Activated CD4-positive, alpha-beta memory T cell treated with anti-CD3 and anti-CD28 coated beads for 36 hours (primary cell): ENCODE results near the gene RAB27A. TPM values are rescaled to one million over a fixed set of nuclear protein-coding genes. Genes with fewer than 3 reads are reported as not detected.

Experiments
- CTCF ChIA-PET: fragments of 350-600 bp; sonication (Branson Sonifier 250); formaldehyde crosslinking; loops from one replicate; lab custom pipeline; 2021; ENCODE audit warnings: antibody characterized with exemption, inconsistent platforms; lab: Charles Lee
- POLR2A ChIA-PET: fragments of 350-600 bp; sonication (Branson Sonifier 250); formaldehyde crosslinking; loops from one replicate; lab custom pipeline; 2021; ENCODE audit warnings: antibody characterized with exemption; lab: Charles Lee
- DNase-seq: peaks from one replicate; pipeline ENCODE4 v3.0.0-alpha.2; 2020
- H3K27ac Mint-ChIP-seq: one replicate; pipeline ENCODE4 v1.8.0; 2021; ENCODE audit warnings: mixed read lengths
- H3K27me3 Mint-ChIP-seq: one replicate; pipeline ENCODE4 v1.8.0; 2021; ENCODE audit warnings: mixed read lengths
- H3K36me3 Mint-ChIP-seq: one replicate; pipeline ENCODE4 v1.8.0; 2021; ENCODE audit warnings: mixed read lengths
- H3K4me1 Mint-ChIP-seq: one replicate; pipeline ENCODE4 v1.8.0; 2021; ENCODE audit warnings: low read depth, mixed read lengths
- H3K4me3 Mint-ChIP-seq: one replicate; pipeline ENCODE4 v1.8.0; 2021; ENCODE audit warnings: mild to moderate bottlenecking, mixed read lengths
- H3K9me3 Mint-ChIP-seq: one replicate; pipeline ENCODE4 v1.8.0; 2021; ENCODE audit warnings: mixed read lengths
- intact Hi-C: fragments of 100-400 bp; cut with micrococcal nuclease; formaldehyde crosslinking; loops from one replicate; pipeline ENCODE4 v1.15.1; 2023
- total RNA-seq, 2 experiments: library from RNA; stranded (reverse); gene quantifications; one replicate each; pipeline ENCODE4 v1.2.3, GENCODE V29; 2021

Gene RAB27A
- total RNA-seq, 2 experiments from 2014 or later: 216 to 217 TPM

DNA sequence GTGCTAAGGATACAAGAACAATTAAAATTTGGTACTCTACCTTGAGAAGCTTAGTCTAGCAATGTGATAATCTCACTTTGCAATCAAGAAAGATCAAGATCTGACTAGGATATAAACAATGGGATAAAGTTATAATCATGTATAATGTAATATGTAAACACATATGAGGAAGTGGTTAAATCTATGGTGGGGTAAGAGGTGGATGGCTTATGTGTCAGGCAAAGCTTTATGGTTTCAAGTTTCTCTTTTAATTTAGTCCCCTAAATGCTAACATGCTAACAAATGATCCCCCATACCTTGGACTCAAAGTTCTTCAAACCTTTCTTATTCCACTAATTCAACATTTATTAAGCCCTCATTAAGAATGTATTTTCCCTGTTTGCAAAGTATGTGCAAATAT lies 95.4 kb downstream of the RAB27A start:
- Mint-ChIP-seq H3K27ac (peak overlapping the region; percentile 57), H3K4me1 (peaks cover 27% of the 10 kb centered on the region), H3K27me3 (no peaks in the 10 kb centered on the region), H3K4me3 (no peak overlapping the region), H3K9me3 (peaks cover 6% of the 10 kb centered on the region), H3K36me3 (peaks cover 35% of the 10 kb centered on the region)
- no peak for DNase-seq
- ChIA-PET CTCF (interaction anchor here (2.5 kb wide), 1 partner anchor 97 kb away, joined by 8 read pairs; no protein-coding TSS in a partner anchor), POLR2A (interaction anchor here (1.0 to 1.9 kb wide), 2 partner anchors 27 to 76 kb away, joined by 3 to 4 read pairs; no protein-coding TSS in a partner anchor)
- intact Hi-C loops: no loop called here

DNA sequence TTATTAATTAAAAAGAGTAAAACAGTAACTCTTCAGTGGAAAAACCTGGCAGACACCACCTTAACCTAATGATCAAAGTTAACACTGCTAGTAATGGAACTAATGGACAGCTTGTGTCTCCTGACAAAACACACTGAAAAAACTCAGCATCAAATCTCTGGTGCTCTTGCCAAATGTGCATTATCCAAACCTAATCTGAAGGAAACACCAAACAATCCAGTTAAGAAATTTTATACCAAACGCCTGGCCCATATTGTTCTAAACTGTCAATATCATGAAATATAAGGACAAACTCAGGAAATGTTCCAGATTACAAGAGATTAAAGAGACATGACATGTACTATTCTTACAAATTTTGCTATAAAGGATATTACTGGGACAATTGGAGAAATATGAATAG lies 103.3 kb downstream of the RAB27A start:
- H3K4me1 Mint-ChIP-seq: peaks cover 32% of the 10 kb centered on the region
- H3K4me3 Mint-ChIP-seq: no peak overlapping the region
- DNase-seq: no peak
- CTCF ChIA-PET: interaction anchor here (1.1 kb wide), 1 partner anchor 18 kb away, joined by 5 read pairs; no protein-coding TSS in a partner anchor
- H3K27me3 Mint-ChIP-seq: no peaks in the 10 kb centered on the region
- POLR2A ChIA-PET: no interaction called here
- peaks cover 64% of the 10 kb centered on the region for H3K36me3 Mint-ChIP-seq
- H3K9me3 Mint-ChIP-seq: no peaks in the 10 kb centered on the region
- H3K27ac Mint-ChIP-seq: no peak overlapping the region
- intact Hi-C loops: no loop called here

DNA sequence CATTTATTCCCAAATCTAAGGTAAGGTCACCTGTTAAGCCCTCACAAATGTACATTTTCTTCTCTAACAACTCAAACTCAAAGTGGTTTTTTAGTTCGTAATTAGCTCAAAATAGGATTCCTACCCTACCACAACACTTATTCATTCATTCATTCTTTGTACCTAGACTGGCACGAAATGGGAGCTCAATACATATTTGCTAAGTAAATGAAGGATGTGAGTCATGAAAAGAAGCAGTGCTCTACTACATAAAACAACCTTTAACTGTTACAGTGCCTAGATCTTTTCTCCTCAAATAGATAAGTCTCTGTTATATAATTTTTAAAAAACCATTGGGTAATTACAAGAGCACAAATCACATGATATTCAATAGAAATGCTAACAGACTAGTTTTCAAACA lies 105.9 kb downstream of the RAB27A start:
- Mint-ChIP-seq H3K27me3 (no peaks in the 10 kb centered on the region), H3K4me3 (no peak overlapping the region), H3K9me3 (no peaks in the 10 kb centered on the region), H3K36me3 (peaks cover 58% of the 10 kb centered on the region), H3K4me1 (peaks cover 25% of the 10 kb centered on the region), H3K27ac (no peak overlapping the region)
- ChIA-PET CTCF (interaction anchor here (0.6 to 2.2 kb wide), 3 partner anchors 13 to 33 kb away, joined by 3 to 10 read pairs (median 4); partner anchors contain the start of gene RSL24D1), POLR2A (interaction anchor here (1.3 kb wide), 1 partner anchor 13 kb away, joined by 3 read pairs; the partner anchor contains the start of gene RSL24D1)
- intact Hi-C loops: no loop called here
- no peak for DNase-seq

DNA sequence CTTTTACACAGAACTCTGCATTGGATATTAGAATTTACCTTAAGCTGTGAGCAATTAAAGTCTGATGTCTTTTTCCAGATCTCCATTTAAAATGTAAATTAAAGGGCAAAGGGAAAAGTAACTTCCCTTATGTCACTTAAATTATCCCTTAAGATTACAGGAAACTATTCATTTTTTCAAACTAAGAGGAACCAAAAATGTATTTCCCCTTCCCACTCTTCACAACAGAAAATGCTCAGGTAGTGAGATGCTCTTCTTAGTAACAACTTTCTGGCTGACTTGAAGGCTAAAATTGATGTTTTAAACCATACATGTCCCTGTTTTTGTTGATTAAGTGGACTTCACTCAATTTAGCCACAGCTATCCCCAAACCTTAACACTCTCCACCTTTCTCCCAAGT lies 110.5 kb downstream of the RAB27A start:
- Mint-ChIP-seq H3K36me3 (peaks cover 40% of the 10 kb centered on the region), H3K4me3 (no peak overlapping the region), H3K9me3 (no peaks in the 10 kb centered on the region), H3K27me3 (no peaks in the 10 kb centered on the region), H3K4me1 (peaks cover 5% of the 10 kb centered on the region), H3K27ac (no peak overlapping the region)
- ChIA-PET CTCF (interaction anchor here (3.1 kb wide), 1 partner anchor 11 kb away, joined by 24 read pairs; no protein-coding TSS in a partner anchor), POLR2A (no interaction called here)
- intact Hi-C loops: no loop called here
- DNase-seq: no peak

DNA sequence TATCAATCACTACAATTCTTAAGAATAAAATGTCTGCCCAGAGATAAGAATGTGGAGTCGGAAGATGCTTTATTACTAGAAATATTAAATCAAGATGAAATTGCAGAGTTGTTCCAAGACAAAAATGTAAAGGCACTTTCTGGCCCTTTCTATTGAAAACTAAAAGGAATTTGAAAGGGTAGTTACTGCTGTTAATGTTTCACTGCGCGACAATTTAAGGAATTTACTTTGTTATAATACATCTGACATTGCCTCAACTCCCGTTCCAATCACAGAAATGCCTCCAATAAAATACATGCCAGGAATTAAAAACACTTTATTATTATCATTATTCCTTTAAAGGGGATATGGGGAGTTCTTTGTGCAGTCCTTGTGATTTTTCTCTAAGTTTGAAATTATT lies 119.3 kb downstream of the RAB27A start:
- no peaks in the 10 kb centered on the region for H3K27me3 Mint-ChIP-seq
- ChIA-PET POLR2A (no interaction called here), CTCF (interaction anchor here (1.6 kb wide), 1 partner anchor 10 kb away, joined by 5 read pairs; no protein-coding TSS in a partner anchor)
- H3K4me3 Mint-ChIP-seq: no peak overlapping the region
- intact Hi-C loops: no loop called here
- no peak overlapping the region for H3K27ac Mint-ChIP-seq
- H3K9me3 Mint-ChIP-seq: no peaks in the 10 kb centered on the region
- peaks cover 3% of the 10 kb centered on the region for H3K36me3 Mint-ChIP-seq
- no peak for DNase-seq
- H3K4me1 Mint-ChIP-seq: no peaks in the 10 kb centered on the region

DNA sequence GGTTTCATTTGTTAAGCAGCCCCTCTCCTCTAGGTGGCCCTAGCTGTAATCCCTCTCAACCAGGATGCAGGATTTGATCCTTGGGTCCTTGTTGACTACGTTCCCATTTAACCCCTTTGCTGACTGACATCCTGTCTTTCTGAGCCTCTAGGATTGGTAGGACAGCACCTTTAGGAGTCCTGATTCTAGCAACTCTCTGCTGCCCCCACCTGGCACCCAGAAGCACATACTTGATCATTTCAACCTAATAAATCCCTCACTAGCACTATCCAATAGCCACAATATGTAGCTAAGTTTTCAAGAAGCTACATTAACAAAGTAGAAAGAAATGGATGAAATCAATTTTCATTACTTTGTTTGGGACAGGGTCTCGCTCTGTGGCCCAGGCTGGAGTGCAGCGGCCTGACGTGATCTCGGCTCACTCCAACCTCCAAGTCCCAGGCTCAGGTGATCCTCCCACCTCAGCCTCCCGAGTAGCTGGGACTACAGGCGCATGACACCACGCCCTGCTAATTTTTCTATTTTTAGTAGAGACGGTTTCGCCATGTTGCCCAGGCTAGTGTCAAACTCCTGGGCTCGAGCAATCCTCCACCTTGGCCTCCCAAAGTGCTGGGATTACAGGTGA lies 121.2 kb downstream of the RAB27A start:
- Mint-ChIP-seq H3K4me3 (no peak overlapping the region), H3K4me1 (no peaks in the 10 kb centered on the region), H3K36me3 (no peaks in the 10 kb centered on the region), H3K27me3 (no peaks in the 10 kb centered on the region), H3K9me3 (no peaks in the 10 kb centered on the region), H3K27ac (no peak overlapping the region)
- intact Hi-C loops: loop anchor here (5.0 kb wide), 1 partner anchor 1086 kb away; no protein-coding TSS in a partner anchor
- DNase-seq: peak; percentile 70
- ChIA-PET POLR2A (no interaction called here), CTCF (interaction anchor here (0.6 to 3.0 kb wide), 15 partner anchors 8 to 271 kb away, joined by 3 to 24 read pairs (median 4); partner anchors contain the start of genes CCPG1 and PIERCE2)

DNA sequence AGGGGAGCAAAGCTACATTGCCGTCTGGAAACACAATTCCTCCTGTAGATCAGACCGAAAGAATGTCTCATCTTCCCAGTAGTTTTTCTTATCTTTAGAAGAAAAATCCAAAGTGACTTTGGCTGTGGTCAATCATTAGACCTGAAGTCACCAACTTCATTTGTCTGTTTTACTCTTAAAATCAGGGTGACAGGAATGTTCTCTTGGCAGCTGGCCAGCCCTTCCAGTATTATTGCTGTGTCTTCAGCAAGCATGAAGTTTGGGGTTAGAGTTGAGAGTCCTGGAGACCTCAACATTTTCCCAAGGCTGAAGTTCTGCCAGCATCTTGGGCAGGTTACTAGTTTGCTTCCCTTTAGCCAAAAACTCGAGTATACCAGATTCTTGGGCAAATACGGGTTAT lies 125.3 kb downstream of the RAB27A start:
- DNase-seq: no peak
- CTCF ChIA-PET: no interaction called here
- intact Hi-C loops: no loop called here
- Mint-ChIP-seq H3K9me3 (no peaks in the 10 kb centered on the region), H3K4me1 (no peaks in the 10 kb centered on the region), H3K27me3 (no peaks in the 10 kb centered on the region), H3K36me3 (no peaks in the 10 kb centered on the region), H3K27ac (no peak overlapping the region), H3K4me3 (no peak overlapping the region)
- POLR2A ChIA-PET: no interaction called here

Other genes starting within 250 kb of the RAB27A start
- 100 to 1,000 TPM; 157 to 163 TPM for gene RSL24D1, start 92.9 kb downstream of the RAB27A start, total RNA-seq
- 10 to 100 TPM; 10.5 to 11.1 TPM for gene PIGBOS1, start 29.3 kb upstream of the RAB27A start, total RNA-seq
- 10 to 100 TPM; 18.0 to 18.9 TPM for gene PIGB, start 29.4 kb upstream of the RAB27A start, total RNA-seq
- 10 to 100 TPM; 14.4 to 16.5 TPM for gene CCPG1, start 118.5 kb upstream of the RAB27A start, total RNA-seq
- under 1 TPM in 1 of 2 experiments, not detected in 1; 0.34 TPM for gene PIERCE2, start 118.7 kb upstream of the RAB27A start, total RNA-seq
- under 1 TPM; 0.57 to 0.94 TPM for gene DNAAF4, start 218.4 kb upstream of the RAB27A start, total RNA-seq